K562 (cell line): ENCODE results near the gene ANKS1B. TPM values are rescaled to one million over a fixed set of nuclear protein-coding genes. Genes with fewer than 3 reads are reported as not detected.
A peak's percentile ranks its signal among the peaks of the same experiment; 100 is the strongest.

ENCODE experiments used
- ARHGAP35 ChIP-seq: fragments of 450-650 bp; IDR thresholded peaks from 2 replicates; pipeline ENCODE4 v1.6.1; 2018; ENCODE audit not compliant: partially characterized antibody
- BRD4 ChIP-seq: fragments of 200-600 bp; sonication (generic); IDR thresholded peaks from 2 replicates; pipeline ENCODE4 v1.6.1; 2017; ENCODE audit warnings: inconsistent platforms
- CTCFL ChIP-seq: IDR thresholded peaks from 2 replicates; pipeline ENCODE4 v1.6.1; 2011; ENCODE audit warnings: borderline replicate concordance, low read depth, mild to moderate bottlenecking, moderate library complexity, low read length; ENCODE audit not compliant: insufficient read depth, poor library complexity, severe bottlenecking
- HDAC2 ChIP-seq: fragments of 450-650 bp; IDR thresholded peaks from 2 replicates; pipeline ENCODE4 v1.6.1; 2016; ENCODE audit warnings: mild to moderate bottlenecking
- HNRNPUL1 ChIP-seq: fragments of 200-400 bp; formaldehyde crosslinking; IDR thresholded peaks from 2 replicates; pipeline ENCODE4 v1.6.1; 2017; ENCODE audit warnings: low read length
- KDM4B ChIP-seq, 2 experiments: fragments of 450-650 bp in 1 of 2; sonication (generic) in 1 of 2; IDR thresholded peaks; 2 replicates each; pipeline ENCODE4 v1.6.1; 2016 to 2017; ENCODE audit warnings: borderline replicate concordance in 2 of 2, antibody characterized with exemption in 1 of 2, low read depth in 1 of 2, mild to moderate bottlenecking in 1 of 2
- MECOM ChIP-seq: fragments of 250-450 bp; sonication (Bioruptor Pico); IDR thresholded peaks from 2 replicates; pipeline ENCODE4 v1.8.0; 2022; ENCODE audit warnings: inconsistent platforms
- NCOA4 ChIP-seq: fragments of 450-650 bp; IDR thresholded peaks from 2 replicates; pipeline ENCODE4 v1.6.1; 2018; ENCODE audit warnings: mild to moderate bottlenecking; ENCODE audit not compliant: partially characterized antibody
- NUFIP1 ChIP-seq: fragments of 450-650 bp; IDR thresholded peaks from 2 replicates; pipeline ENCODE4 v1.6.1; 2018; ENCODE audit not compliant: partially characterized antibody
- PHB2 ChIP-seq: fragments of 450-650 bp; IDR thresholded peaks from 2 replicates; pipeline ENCODE4 v1.6.1; 2017; ENCODE audit warnings: low read depth
- PHF21A ChIP-seq: fragments of 450-650 bp; IDR thresholded peaks from 2 replicates; pipeline ENCODE4 v1.6.1; 2017; ENCODE audit warnings: low read depth, borderline replicate concordance
- PHTF2 ChIP-seq: fragments of 250-450 bp; sonication (Bioruptor Pico); IDR thresholded peaks from 2 replicates; pipeline ENCODE4 v1.5.0; 2021; ENCODE audit warnings: mild to moderate bottlenecking
- POLR2AphosphoS5 ChIP-seq: IDR thresholded peaks from 2 replicates; pipeline ENCODE4 v1.6.1; 2011; ENCODE audit warnings: mild to moderate bottlenecking, low read depth, low read length, moderate library complexity; ENCODE audit not compliant: control insufficient read depth, insufficient read depth
- POU5F1 ChIP-seq: fragments of 150-350 bp; IDR thresholded peaks from 2 replicates; pipeline ENCODE4 v1.6.1; 2014; ENCODE audit warnings: borderline replicate concordance, low read length, low read depth, mild to moderate bottlenecking; ENCODE audit not compliant: partially characterized antibody
- SOX6 ChIP-seq: fragments of 450-650 bp; IDR thresholded peaks from 2 replicates; pipeline ENCODE4 v1.6.1; 2014; ENCODE audit warnings: mild to moderate bottlenecking
- ZMIZ1 ChIP-seq, 2 experiments: fragments of 150-350 bp in 1 of 2; IDR thresholded peaks; 2 replicates each; pipeline ENCODE4 v1.6.1; 2012 to 2016; ENCODE audit warnings: low read depth in 2 of 2, low read length in 2 of 2, mild to moderate bottlenecking in 1 of 2, moderate library complexity in 1 of 2
- ZNF561 ChIP-seq: fragments of 450-650 bp; formaldehyde crosslinking; conservative IDR thresholded peaks from 2 replicates; pipeline ENCODE4 v1.4.0; 2020; ENCODE audit warnings: mild to moderate bottlenecking, moderate library complexity
- polyA plus RNA-seq, 8 experiments: library from polyadenylated mRNA; depleted of rRNA in 4 of 8; stranded (reverse) in 5 of 8; unstranded in 3 of 8; fragments of >200 nt; fragmentation: Nextera tagmentation in 2 of 8; fragmentation: Illumina TruSeq in 1 of 8; extraction: Ambion mirVana in 2 of 8; extraction: Trizol in 1 of 8; gene quantifications; 2 replicates each; pipeline versions ENCODE4 v1.2.1 to v1.2.3, GENCODE V29; 2011 to 2014; ENCODE audit warnings: inconsistent platforms in 1 of 8, missing spikeins in 1 of 8
- total RNA-seq, 7 experiments: library from RNA; depleted of rRNA in 6 of 7; stranded (reverse); fragments of >200 nt in 6 of 7; fragmentation: Illumina TruSeq in 2 of 7; extraction: Trizol in 2 of 7; gene quantifications; 2 replicates each; pipeline versions ENCODE4 v1.2.1 to v1.2.3, GENCODE V29; 2011 to 2021; ENCODE audit warnings: low replicate concordance in 1 of 7
- TF ChIP-seq, protein P1 (sequence below): sonication (generic); formaldehyde crosslinking; IDR thresholded peaks from 2 replicates; pipeline ENCODE4 v1.8.1; 2023; ENCODE audit warnings: mild to moderate bottlenecking, missing genetic modification reagents
- TF ChIP-seq, protein P2 (sequence below): fragments of 250-450 bp; sonication (Bioruptor Pico); IDR thresholded peaks from 2 replicates; pipeline ENCODE4 v1.5.0; 2022; ENCODE audit warnings: mild to moderate bottlenecking

Gene ANKS1B
- total and polyA plus RNA-seq, 9 of the 15 experiments (the other 6 are each of a cell fraction or from before 2014, with no cell fraction given) = 0.04 to 0.47 (median 0.28) TPM; not detected in 4

DNA sequence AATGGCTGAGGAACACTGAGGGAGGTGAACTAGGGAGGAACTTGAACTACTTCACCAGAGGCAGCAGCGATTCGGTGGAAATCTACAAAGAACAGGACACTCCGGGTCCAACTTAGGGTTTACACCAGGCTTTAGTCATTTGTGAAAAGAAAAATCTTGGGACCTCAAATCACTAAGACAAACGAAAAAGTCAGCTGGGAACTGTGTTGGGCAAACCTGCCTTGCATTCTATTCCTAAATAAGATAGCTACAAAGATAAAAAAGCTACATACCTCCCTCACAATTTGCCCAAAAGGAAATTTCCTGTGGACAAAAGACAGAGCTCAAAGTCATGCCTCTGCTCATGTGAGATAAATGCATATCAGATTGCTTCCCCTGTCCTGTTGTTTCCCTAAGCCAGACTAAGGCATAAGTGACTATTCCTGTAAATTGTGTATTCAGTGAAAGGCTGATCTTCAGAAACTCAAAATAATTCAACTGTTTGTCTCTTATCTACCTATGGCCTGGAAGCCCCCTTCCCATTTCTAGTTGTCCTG is 1233.1 kb downstream of the ANKS1B start (continued):
- no peak for TF ChIP-seq MECOM (CRISPR knock-in tag)
- TF ChIP-seq NCOA4 = no peak
- no peak for TF ChIP-seq ZNF561
- TF ChIP-seq CTCFL = no peak
- TF ChIP-seq ZMIZ1 (IDR thresholded peaks at IDR 0.05; ENCODE audit: low read depth in 2 of 2, low read length in 2 of 2) = no peak
- no peak for TF ChIP-seq KDM4B (IDR thresholded peaks at IDR 0.05; ENCODE audit: borderline replicate concordance in 2 of 2, low read depth in 1 of 2)
- TF ChIP-seq SOX6 = peak; percentile 96
- TF ChIP-seq, protein P1, sequence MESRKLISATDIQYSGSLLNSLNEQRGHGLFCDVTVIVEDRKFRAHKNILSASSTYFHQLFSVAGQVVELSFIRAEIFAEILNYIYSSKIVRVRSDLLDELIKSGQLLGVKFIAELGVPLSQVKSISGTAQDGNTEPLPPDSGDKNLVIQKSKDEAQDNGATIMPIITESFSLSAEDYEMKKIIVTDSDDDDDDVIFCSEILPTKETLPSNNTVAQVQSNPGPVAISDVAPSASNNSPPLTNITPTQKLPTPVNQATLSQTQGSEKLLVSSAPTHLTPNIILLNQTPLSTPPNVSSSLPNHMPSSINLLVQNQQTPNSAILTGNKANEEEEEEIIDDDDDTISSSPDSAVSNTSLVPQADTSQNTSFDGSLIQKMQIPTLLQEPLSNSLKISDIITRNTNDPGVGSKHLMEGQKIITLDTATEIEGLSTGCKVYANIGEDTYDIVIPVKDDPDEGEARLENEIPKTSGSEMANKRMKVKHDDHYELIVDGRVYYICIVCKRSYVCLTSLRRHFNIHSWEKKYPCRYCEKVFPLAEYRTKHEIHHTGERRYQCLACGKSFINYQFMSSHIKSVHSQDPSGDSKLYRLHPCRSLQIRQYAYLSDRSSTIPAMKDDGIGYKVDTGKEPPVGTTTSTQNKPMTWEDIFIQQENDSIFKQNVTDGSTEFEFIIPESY = no peak
- 0 out of 2 replicates have a peak, but pooled peaks have one; percentile 38 for TF ChIP-seq POLR2AphosphoS5
- TF ChIP-seq, protein P2, sequence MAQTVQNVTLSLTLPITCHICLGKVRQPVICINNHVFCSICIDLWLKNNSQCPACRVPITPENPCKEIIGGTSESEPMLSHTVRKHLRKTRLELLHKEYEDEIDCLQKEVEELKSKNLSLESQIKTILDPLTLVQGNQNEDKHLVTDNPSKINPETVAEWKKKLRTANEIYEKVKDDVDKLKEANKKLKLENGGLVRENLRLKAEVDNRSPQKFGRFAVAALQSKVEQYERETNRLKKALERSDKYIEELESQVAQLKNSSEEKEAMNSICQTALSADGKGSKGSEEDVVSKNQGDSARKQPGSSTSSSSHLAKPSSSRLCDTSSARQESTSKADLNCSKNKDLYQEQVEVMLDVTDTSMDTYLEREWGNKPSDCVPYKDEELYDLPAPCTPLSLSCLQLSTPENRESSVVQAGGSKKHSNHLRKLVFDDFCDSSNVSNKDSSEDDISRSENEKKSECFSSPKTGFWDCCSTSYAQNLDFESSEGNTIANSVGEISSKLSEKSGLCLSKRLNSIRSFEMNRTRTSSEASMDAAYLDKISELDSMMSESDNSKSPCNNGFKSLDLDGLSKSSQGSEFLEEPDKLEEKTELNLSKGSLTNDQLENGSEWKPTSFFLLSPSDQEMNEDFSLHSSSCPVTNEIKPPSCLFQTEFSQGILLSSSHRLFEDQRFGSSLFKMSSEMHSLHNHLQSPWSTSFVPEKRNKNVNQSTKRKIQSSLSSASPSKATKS (CRISPR knock-in tag) = no peak
- no peak for TF ChIP-seq BRD4
- no peak for TF ChIP-seq NUFIP1
- no peak for TF ChIP-seq ARHGAP35
- TF ChIP-seq POU5F1 = no peak
- TF ChIP-seq PHB2 = no peak
- TF ChIP-seq HDAC2 = peak; percentile 60; the same call in 1 of the 2 replicates
- no peak for TF ChIP-seq PHTF2
- no peak for TF ChIP-seq PHF21A
- TF ChIP-seq HNRNPUL1 = no peak
